Stimulated activated naive CD8-positive, alpha-beta T cell treated with anti-CD3 and anti-CD28 coated beads, Interleukin-15, amount 100 ng/mL, for 72 hours (primary cell): ENCODE measurements around the gene MAPK8.

ENCODE experiments used
- ATAC-seq: fragments of 150-1000 bp; cut with Tn5 transposase; 2 replicates; pipeline ENCODE4 v1.10.0; 2021; ENCODE audit warnings: mild to moderate bottlenecking, moderate library complexity
- DNase-seq, 2 donors: peaks; one replicate each; pipeline ENCODE4 v3.0.0; 2021 to 2022
- H3K27ac Mint-ChIP-seq, 2 donors: one replicate each; pipeline ENCODE4 v1.8.0; 2022; ENCODE audit warnings: mild to moderate bottlenecking in 2 of 2, mixed read lengths in 2 of 2, moderate library complexity in 2 of 2
- H3K27me3 Mint-ChIP-seq: one replicate; pipeline ENCODE4 v1.8.0; 2022; ENCODE audit warnings: mixed read lengths
- H3K4me1 Mint-ChIP-seq: one replicate; pipeline ENCODE4 v1.8.0; 2022; ENCODE audit warnings: mild to moderate bottlenecking, mixed read lengths
- H3K4me3 Mint-ChIP-seq, 2 donors: one replicate each; pipeline ENCODE4 v1.8.0; 2022; ENCODE audit warnings: mild to moderate bottlenecking in 2 of 2, mixed read lengths in 2 of 2, moderate library complexity in 1 of 2
- H3K9me3 Mint-ChIP-seq, 2 donors: one replicate each; pipeline ENCODE4 v1.8.0; 2022; ENCODE audit warnings: mixed read lengths in 2 of 2

Gene MAPK8

DNA sequence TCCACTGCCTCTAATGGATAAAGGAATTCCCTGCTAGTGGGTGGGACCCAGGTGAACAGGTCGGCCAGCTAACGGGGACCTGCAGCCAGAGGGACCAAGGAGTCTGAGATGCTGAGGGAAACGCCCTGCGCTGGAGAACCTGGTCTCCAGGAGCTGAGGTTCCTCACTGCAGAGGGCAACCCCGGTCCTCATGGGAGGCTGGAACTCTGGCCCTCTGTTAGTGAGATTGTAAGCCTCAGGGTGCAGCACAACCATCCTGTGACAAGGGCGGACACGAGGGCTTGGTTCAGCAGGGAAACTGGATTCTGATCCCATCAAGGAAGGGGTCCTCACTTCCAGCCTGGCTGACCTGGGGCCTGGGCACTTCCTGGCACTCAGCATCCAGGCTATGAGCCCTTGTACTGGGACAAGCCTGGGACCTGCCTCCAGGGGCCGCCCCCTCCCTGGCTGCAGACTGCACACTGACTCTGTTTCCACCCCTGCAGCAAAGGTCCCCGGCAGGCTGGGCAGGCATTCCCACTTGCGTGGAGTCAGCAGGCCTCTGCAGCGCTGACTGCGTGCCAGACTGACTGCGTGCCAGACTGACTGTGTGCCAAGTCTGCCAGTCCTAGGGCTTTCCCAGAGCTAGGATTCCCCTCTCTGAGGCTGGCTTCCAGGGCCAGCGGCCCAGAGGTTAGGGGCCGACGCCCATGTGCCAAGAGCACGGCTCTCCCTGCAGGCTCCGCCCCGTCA is 143.2 kb downstream of the MAPK8 start:
- peak overlapping the region in 1 of 2 donors; percentile 22 for H3K27ac Mint-ChIP-seq
- H3K4me3 Mint-ChIP-seq: no peak overlapping the region
- no peaks in the 10 kb centered on the region for H3K9me3 Mint-ChIP-seq
- no peaks in the 10 kb centered on the region for H3K27me3 Mint-ChIP-seq
- no peak for DNase-seq
- no peaks in the 10 kb centered on the region for H3K4me1 Mint-ChIP-seq
- no peak for ATAC-seq

DNA sequence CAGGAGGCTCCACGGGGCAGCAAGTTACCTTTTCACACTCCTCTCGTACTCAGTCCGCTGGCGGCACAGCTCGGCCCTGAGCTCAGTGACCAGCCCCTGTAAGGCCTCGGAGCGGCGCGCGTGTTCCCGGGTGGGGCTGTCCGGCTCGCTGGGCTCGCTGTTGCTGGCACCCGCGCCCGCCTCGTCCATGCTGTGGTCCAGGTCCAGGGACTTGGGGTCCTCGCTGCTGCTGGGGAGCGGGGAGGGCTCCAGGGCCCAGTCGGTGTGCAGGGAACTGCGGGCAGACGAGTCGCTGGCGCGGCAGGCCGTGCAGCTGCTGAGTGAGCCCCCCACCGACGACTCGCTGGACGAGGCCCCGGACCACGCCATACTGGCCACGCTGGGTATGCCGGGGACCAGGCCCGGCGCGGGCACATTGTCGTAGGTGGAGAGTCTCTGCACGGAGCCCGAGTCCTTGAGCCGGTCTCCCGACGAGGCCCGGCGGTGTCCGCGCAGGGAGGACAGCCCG is 143.8 kb downstream of the MAPK8 start:
- DNase-seq (no peak), ATAC-seq (peak; percentile 26)
- Mint-ChIP-seq H3K4me1 (no peaks in the 10 kb centered on the region), H3K27ac (peak overlapping the region in 1 of 2 donors; percentile 22), H3K9me3 (no peaks in the 10 kb centered on the region), H3K4me3 (no peak overlapping the region), H3K27me3 (no peaks in the 10 kb centered on the region)

DNA sequence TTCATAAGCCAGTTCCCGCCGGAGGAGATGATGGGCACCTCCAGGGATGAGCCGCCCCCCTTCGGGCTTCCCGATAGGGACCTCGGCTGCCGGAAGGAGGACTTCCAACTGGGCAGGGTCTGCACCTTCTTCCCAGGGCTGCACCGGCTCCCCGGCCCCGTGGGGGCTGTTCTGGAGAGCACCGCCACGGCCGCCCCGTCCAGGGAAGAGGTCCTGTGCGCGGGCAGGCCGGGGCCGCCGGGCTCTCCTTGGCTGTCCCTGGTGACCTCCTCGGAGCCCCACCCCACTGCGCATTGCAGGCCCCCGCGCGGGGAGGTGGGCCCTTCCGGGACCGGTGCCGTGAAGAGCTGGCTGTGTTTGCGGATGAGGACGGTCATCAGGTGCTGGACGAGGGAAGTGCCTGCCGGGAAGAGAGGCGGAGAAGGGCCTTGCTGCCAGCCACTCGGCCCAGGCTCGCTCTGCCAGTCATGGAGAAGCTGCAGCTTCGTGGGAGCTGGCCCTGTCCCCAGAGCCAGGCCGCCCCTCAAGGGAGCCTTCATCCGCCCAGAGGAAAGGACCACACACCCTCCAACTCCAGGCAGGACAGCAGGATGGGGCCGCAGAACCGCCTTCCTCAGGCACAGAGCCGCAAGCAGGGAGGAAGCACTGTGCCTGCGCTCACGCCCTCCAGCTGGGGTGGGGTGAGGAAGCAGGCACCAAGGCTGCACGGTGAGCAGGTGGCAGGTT is 144.4 kb downstream of the MAPK8 start:
- no peak overlapping the region for H3K4me3 Mint-ChIP-seq
- DNase-seq (no peak), ATAC-seq (peak; percentile 48)
- H3K9me3 Mint-ChIP-seq: no peaks in the 10 kb centered on the region
- H3K27me3 Mint-ChIP-seq: no peaks in the 10 kb centered on the region
- no peaks in the 10 kb centered on the region for H3K4me1 Mint-ChIP-seq
- H3K27ac Mint-ChIP-seq: no peak overlapping the region

DNA sequence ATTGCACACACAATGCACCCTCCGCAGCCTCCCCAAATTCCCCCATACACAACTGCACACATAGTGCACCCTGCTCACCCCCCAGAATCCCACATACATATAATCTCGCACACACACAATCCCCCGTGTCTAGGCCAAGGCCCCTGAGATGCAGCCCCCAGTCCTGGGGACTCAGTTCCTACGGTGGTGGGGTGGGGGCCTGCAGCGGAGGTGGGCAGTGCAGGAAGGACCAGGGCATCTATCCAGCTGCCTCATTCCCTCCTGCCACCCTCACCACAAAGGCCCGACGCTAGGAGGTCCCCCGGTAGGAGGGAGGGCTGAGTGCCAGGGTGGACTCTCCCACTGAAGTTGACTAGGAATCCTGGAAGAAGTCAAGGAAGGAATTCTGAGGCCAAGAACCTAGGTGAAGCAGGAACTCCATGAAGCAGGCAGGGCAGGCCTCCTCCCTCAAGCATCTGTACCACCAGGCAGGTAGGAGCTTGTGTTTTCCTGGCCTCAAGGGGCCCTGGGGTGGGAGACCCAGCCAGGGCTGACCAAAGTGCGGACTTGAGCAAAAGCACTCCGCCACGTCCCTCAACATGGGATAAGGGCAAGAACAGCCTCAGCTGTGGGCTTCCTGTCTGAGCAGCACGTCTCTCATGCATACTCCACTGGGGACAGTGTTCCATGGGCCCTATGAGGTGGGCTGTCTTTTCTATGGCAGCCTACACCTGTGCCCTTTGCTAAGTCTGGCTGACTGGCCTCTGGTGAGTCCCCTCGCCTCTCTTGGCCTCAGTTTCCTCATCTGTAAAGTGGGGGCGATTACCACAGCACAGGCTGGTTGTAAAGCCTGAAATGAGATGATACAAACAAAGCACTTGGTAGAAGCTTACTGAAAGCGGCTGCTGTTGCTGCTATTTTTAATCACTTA is 145.7 kb downstream of the MAPK8 start:
- Mint-ChIP-seq H3K27ac (no peak overlapping the region), H3K27me3 (peaks cover 13% of the 10 kb centered on the region), H3K4me1 (no peaks in the 10 kb centered on the region), H3K9me3 (no peaks in the 10 kb centered on the region), H3K4me3 (no peak overlapping the region)
- DNase-seq (no peak), ATAC-seq (no peak)

DNA sequence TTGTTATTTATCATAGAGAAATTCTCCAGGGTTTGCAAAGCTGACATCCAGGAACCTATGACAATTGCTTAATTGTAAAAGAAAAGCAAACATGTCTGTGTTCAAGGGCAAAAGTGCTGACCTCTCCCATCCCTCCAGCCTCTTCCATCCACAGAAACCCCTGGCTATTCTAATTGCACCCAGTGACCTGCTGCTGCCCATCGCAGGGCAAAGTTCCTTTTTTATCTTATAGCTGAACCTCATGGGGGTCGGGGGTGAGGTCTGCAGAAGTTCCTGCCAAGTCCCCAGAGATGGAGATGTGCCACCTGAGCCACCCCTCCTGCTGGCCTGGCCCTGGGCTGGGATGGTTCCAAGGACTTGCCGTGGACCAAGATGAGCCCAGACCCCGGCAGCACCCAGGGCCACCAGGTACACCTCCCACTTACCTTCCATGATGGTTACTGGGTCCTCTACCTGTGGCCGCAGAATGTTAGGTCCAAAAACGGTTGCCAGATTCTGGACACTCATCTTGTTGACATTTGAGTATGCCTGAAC is 146.5 kb downstream of the MAPK8 start:
- DNase-seq (no peak), ATAC-seq (no peak)
- no peak overlapping the region for H3K4me3 Mint-ChIP-seq
- peaks cover 17% of the 10 kb centered on the region for H3K27me3 Mint-ChIP-seq
- no peaks in the 10 kb centered on the region for H3K4me1 Mint-ChIP-seq
- no peaks in the 10 kb centered on the region for H3K9me3 Mint-ChIP-seq
- no peak overlapping the region for H3K27ac Mint-ChIP-seq

DNA sequence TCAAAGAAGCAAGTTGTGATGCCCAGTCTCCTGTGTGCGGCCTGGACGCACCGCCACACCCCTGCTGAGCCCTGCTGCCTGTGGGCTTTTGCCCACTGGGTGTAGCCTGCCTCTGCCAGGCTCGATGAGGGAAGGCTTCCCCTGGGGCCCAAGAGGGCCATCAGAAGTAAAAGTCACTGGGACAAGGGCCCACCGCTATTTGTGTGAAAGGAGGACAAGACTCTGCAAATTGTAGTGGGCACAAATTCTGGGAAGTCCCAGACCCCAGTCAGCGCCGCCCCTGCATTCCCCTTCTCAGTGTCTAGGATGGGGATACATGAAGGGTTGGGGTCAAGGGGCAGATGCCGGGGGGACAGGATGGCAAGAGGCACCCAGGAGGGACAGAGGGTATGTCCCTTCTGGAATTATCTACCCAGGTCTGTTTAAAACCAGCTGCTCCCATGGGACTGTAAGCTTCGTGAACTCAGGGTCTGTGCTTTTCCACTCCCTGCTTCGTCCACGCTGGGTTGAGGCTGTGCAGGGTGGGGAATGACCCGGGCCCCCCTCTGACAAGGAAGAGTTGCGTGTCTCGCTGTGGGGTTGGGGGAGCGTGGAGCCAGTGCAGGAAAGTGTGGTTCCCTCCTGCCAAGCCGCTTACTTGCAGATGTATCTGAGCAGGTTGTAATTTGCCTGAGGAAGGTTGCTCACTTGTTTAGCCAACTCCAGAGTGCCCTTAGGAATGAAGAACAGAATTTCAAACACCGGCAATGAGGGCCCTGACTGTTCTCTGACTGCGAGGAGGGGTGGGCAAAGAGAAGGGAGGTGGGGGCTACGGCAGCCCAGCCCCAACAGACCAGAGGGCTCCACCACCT is 147.2 kb downstream of the MAPK8 start:
- H3K27ac Mint-ChIP-seq: no peak overlapping the region
- H3K4me3 Mint-ChIP-seq: no peak overlapping the region
- no peaks in the 10 kb centered on the region for H3K4me1 Mint-ChIP-seq
- no peak for ATAC-seq
- no peak for DNase-seq
- no peaks in the 10 kb centered on the region for H3K9me3 Mint-ChIP-seq
- peaks cover 17% of the 10 kb centered on the region for H3K27me3 Mint-ChIP-seq

DNA sequence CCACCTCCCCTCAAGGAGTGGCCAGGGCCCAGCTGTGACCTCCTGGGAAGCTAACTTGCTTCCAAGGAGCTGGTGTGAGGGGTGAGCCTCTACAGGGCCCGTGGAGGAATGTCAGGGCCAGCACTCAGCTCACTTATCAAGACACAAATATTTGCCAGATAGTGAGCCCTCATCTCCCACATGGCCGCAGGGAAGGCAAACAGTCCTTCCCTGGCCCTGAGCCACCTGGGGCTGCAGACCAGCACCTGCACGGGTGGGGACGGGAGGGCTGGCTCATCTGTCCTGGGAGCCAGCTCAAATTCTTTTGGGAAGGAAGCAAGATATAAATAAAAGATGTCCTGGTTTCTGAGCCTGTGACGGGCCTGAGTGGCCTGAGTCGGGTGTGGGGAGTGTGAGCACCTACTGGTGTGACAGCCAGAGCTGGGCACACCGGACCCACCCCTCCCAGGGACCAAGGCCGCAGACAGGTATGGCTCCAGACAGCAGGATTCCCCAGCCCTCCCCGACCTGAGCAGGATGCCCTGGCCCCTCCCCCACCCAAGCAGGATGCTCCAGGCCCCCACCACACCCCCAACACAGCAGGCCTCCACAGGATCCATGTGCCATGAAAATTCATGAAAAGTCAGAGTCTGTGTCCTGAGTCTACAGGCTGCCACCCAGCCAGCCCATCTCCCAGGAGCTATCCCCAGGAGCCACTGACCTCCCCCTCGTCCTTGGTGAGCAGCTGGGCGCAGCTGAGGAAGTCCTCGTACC is 148.0 kb downstream of the MAPK8 start:
- ATAC-seq (no peak), DNase-seq (peak in 1 of 2 donors; percentile 0)
- H3K4me1 Mint-ChIP-seq: no peaks in the 10 kb centered on the region
- no peak overlapping the region for H3K4me3 Mint-ChIP-seq
- H3K9me3 Mint-ChIP-seq: no peaks in the 10 kb centered on the region
- H3K27me3 Mint-ChIP-seq: peaks cover 17% of the 10 kb centered on the region
- H3K27ac Mint-ChIP-seq: peak overlapping the region in 1 of 2 donors; percentile 52

DNA sequence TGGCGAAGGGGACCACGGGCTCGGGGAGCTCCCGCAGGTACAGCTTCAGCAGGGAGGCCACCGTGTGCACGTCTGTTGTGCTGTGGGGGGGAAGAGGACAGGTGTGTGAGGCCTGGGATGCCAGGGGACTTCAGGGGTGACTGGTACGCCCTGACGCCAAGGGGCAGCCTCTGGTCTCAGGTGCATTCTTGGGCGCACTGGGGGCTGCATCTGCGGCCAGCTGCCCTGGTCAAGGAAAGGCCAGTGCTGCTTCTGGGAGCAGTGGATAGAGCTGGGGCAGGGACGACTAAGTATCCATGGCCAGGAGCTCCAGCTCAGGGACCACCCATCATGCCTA is 148.5 kb downstream of the MAPK8 start:
- H3K27ac Mint-ChIP-seq: peak overlapping the region in 1 of 2 donors; percentile 52

DNA sequence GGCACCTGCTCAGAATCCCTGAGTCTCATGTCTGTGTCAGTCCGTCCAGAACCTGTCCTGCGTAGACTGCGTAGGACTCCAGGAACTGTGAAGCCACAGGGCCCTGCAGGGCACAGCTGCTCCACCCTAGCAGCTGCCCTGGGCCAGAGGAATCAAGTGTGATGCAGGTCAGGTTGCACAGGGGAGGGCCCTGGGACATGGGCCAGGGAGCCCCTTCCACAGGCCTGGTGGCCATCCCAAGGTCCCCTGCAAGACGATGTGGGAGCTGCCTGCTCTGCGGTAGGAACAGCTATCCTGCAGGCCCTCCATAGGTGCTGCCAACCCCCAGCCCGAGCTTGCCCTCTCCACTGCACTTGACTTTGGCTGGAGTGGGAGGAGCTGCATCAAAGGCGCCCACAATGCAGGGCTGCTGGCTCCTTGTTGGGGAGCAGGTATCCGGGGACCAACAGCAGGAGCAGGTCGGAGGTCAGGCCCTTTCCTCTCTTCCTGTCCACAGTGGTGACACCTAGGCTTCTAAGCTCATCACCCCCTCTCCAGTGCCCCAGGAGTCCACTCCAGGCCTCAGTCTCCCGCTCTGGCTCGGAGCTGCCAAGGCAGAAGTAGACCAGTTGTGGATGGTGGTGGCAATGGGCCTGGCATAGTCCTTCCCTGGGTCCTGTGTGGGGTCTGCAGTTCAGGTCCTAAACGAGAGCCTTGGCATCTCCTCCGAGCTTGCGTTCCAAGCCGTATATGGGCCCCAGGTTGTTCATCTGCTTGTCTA is 149.1 kb downstream of the MAPK8 start:
- Mint-ChIP-seq H3K9me3 (no peaks in the 10 kb centered on the region), H3K4me1 (no peaks in the 10 kb centered on the region), H3K27me3 (peaks cover 17% of the 10 kb centered on the region), H3K27ac (no peak overlapping the region), H3K4me3 (no peak overlapping the region)
- ATAC-seq (no peak), DNase-seq (peak in 1 of 2 donors; percentile 5)

More for the DNA sequence above, 148.5 kb downstream of the MAPK8 start:
- peaks cover 17% of the 10 kb centered on the region for H3K27me3 Mint-ChIP-seq
- no peak overlapping the region for H3K4me3 Mint-ChIP-seq
- ATAC-seq: no peak
- DNase-seq: peak in 1 of 2 donors; percentile 5
- H3K9me3 Mint-ChIP-seq: no peaks in the 10 kb centered on the region
- H3K4me1 Mint-ChIP-seq: no peaks in the 10 kb centered on the region

DNA sequence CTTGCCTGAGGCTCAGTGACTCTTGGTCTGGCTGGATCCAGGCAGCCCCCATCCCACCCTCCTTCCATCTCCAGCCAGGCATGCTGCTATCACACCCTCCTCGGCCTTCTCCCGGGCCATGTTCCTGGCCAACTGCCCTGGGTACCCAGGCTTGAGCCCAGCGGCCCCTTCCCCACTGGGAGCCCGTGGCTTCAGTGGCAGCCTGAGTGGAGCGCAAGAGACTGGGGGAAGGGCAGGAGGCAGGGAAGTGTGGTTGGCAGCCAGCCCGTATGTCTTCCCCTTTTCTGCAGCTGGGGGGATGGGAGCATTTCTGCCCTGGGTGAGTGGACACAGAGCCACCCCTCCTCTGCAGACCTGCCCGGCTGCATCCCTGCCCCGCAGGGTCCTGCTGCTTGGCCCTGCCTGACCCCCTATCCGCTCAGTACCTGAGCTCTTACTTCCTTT is 149.9 kb downstream of the MAPK8 start:
- peaks cover 17% of the 10 kb centered on the region for H3K27me3 Mint-ChIP-seq
- DNase-seq (peak in 1 of 2 donors; percentile 5), ATAC-seq (no peak)
- no peaks in the 10 kb centered on the region for H3K9me3 Mint-ChIP-seq
- no peaks in the 10 kb centered on the region for H3K4me1 Mint-ChIP-seq
- peak overlapping the region in 1 of 2 donors; percentile 48 for H3K27ac Mint-ChIP-seq
- no peak overlapping the region for H3K4me3 Mint-ChIP-seq

DNA sequence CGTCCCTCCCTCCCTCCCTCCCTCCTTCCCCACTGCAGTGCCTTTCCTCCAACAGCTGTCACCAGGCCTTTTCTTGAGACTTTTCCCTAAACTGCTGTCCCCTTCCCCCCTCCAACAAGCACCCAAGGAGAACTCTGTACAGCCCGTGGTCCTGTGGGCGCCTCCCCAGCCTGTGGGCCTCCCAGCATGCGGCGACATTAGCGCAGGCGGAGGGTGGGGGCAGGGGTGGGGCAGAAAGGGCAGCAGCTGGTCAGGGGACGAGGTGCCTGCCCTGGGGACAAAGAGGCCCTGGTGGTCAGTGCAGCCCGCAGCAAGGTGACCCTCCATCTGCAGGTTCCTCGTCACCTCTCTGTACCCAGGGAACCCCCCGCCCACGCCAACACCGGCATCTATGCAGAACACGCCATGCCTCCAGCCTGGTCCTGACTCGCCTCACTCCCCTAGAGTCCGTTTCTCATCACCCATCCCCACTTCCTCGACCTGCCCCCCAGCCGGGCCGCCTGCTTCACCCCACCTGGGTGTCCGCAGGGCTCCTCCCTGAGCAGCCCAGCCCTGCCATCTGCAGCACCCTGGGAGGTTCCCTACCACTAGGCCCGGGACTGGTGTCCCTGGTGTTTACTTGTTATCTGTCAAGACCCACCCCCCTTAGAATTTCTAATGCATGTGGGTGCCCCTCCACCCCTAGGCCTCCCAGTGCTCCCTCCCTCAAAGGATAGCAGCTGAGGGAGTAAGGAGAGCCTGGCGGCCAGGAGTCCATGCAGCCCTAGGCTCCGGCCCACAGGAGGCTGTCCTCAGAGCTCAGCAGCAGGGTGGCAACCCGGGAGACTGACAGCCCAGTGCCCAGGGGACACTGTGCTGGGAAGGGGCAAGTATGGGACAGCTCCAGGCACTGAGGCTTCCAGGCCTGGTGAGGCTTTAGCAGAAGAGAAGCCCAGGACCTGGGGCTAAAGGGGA is 150.6 kb downstream of the MAPK8 start:
- ATAC-seq (peak; percentile 11), DNase-seq (peak in 1 of 2 donors; percentile 7)
- no peaks in the 10 kb centered on the region for H3K9me3 Mint-ChIP-seq
- H3K27me3 Mint-ChIP-seq: peaks cover 17% of the 10 kb centered on the region
- no peak overlapping the region for H3K27ac Mint-ChIP-seq
- no peaks in the 10 kb centered on the region for H3K4me1 Mint-ChIP-seq
- no peak overlapping the region for H3K4me3 Mint-ChIP-seq

DNA sequence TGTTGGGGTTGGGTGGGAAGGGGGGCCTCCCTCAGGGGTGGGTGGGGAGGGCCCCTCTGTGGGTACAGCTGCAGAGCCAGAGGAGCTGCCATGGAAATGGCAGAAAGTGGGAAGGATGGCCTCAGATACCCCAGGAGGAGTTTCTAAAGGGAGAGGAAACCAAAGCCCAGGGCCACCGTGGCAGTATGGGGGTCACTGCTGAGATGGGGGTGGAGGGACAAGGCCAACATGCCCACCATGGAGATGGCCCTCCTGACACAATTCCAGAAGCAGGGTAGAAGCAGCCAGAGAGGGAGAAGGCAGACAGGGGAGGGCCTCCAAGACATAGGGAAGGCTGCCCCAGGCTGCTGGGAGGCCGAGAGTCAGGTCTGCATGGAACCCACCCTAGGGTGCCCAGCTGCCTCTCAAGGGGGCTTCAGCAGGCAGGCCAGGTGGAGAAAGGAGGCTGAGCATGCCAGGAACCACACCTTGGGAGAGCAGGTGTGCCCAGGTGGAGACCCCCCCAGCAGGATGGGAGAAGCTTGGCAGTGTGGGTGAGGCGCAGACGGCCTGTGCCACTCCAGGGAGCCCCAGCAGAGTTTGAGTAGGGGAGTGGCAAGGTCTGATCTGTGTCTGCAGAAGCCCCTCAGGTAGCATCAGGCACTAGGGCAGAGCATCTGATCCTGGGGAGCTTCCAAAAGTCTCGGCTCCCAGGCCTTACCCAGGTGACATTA is 151.6 kb downstream of the MAPK8 start:
- no peaks in the 10 kb centered on the region for H3K4me1 Mint-ChIP-seq
- ATAC-seq: no peak
- no peaks in the 10 kb centered on the region for H3K9me3 Mint-ChIP-seq
- no peak overlapping the region for H3K27ac Mint-ChIP-seq
- H3K27me3 Mint-ChIP-seq: peaks cover 17% of the 10 kb centered on the region
- no peak overlapping the region for H3K4me3 Mint-ChIP-seq
- peak in 1 of 2 donors; percentile 3 for DNase-seq
